B cell (primary cell): ENCODE results near the gene ZNF622. TPM values are rescaled to one million over a fixed set of nuclear protein-coding genes. Genes with fewer than 3 reads are reported as not detected.

Experiments
- ATAC-seq: fragments of 200-7000 bp; cut with Tn5 transposase; one replicate; pipeline ENCODE4 v1.10.0; 2021; ENCODE audit warnings: low read depth, mild to moderate bottlenecking, moderate number of reproducible peaks, moderate library complexity
- CTCF ChIA-PET: fragments of 350-600 bp; sonication (Branson Sonifier 250); formaldehyde crosslinking; loops from one replicate; lab custom pipeline; 2021; ENCODE audit warnings: antibody characterized with exemption, inconsistent platforms; lab: Charles Lee
- POLR2A ChIA-PET: fragments of 350-600 bp; sonication (Branson Sonifier 250); formaldehyde crosslinking; loops from one replicate; lab custom pipeline; 2021; ENCODE audit warnings: antibody characterized with exemption; lab: Charles Lee
- DNase-seq: peaks from one replicate; pipeline ENCODE4 v3.0.0; 2013
- H2AFZ ChIP-seq: 2 replicates; pipeline ENCODE4 v1.6.1; 2012; ENCODE audit warnings: mild to moderate bottlenecking, low read depth, low read length; ENCODE audit not compliant: insufficient read depth, poor library complexity, severe bottlenecking
- H3K27ac ChIP-seq, 2 donors: 1 replicate in 1 of 2; 2 replicates in 1 of 2; pipeline ENCODE4 v1.5.1; 2012 to 2013; ENCODE audit warnings: low read length in 2 of 2, mild to moderate bottlenecking in 2 of 2, moderate library complexity in 1 of 2
- H3K27me3 ChIP-seq, 4 experiments: fragments of 200-600 bp in 1 of 4; sonication (generic) in 1 of 4; replicated peaks in 1 of 4; 1 replicate in 2 of 4; 2 replicates in 2 of 4; pipeline versions ENCODE4 v1.6.1 to v1.7.0; 2013 to 2016; ENCODE audit warnings: low read length in 3 of 4, mild to moderate bottlenecking in 2 of 4, mixed read lengths in 1 of 4, moderate library complexity in 1 of 4; ENCODE audit not compliant: insufficient read depth in 4 of 4, control insufficient read depth in 3 of 4; ENCODE audit errors: control extremely low read depth in 1 of 4
- H3K36me3 ChIP-seq, 2 experiments: replicated peaks in 1 of 2; 1 replicate in 1 of 2; 2 replicates in 1 of 2; pipeline versions ENCODE4 v1.6.1 to v1.7.1; 2013; ENCODE audit warnings: low read length in 1 of 2; ENCODE audit not compliant: insufficient read depth in 2 of 2, control insufficient read depth in 1 of 2; ENCODE audit errors: control extremely low read depth in 1 of 2, extremely low read depth in 1 of 2
- H3K4me1 ChIP-seq, 2 donors: fragments of 200-600 bp in 1 of 2; sonication (generic) in 1 of 2; 1 replicate in 1 of 2; 2 replicates in 1 of 2; pipeline versions ENCODE4 v1.5.1 to v1.6.1; 2013 to 2017; ENCODE audit warnings: low read length in 2 of 2; ENCODE audit not compliant: control insufficient read depth in 2 of 2, insufficient read depth in 2 of 2
- H3K4me2 ChIP-seq: replicated peaks from 2 replicates; pipeline ENCODE3; 2012; ENCODE audit warnings: mild to moderate bottlenecking, low read depth, low read length; ENCODE audit not compliant: poor library complexity, severe bottlenecking
- H3K4me3 ChIP-seq, 5 experiments: fragments of 200-600 bp in 1 of 5; sonication (generic) in 1 of 5; 1 replicate in 3 of 5; 2 replicates in 2 of 5; pipeline versions ENCODE4 v1.5.1 to v1.7.0; 2011 to 2016; ENCODE audit warnings: low read length in 4 of 5, mild to moderate bottlenecking in 4 of 5, low read depth in 2 of 5, control low read depth in 1 of 5, moderate library complexity in 1 of 5; ENCODE audit not compliant: insufficient read depth in 1 of 5; ENCODE audit errors: control extremely low read depth in 1 of 5, extremely low read depth in 1 of 5
- H3K79me2 ChIP-seq: fragments of 200-600 bp; sonication (generic); one replicate; pipeline ENCODE4 v1.6.0; 2016; ENCODE audit warnings: low read length; ENCODE audit not compliant: control insufficient read depth, insufficient read depth
- H3K9ac ChIP-seq: fragments of 200-600 bp; sonication (generic); 2 replicates; pipeline ENCODE4 v1.6.1; 2017; ENCODE audit warnings: mild to moderate bottlenecking, low read length, moderate library complexity
- H3K9me3 ChIP-seq, 3 donors: one replicate each; pipeline versions ENCODE4 v1.6.1 to v1.7.1; 2013; ENCODE audit warnings: low read length in 2 of 3; ENCODE audit not compliant: control insufficient read depth in 2 of 3, insufficient read depth in 1 of 3; ENCODE audit errors: control extremely low read depth in 1 of 3
- H4K20me1 ChIP-seq: 2 replicates; pipeline ENCODE4 v1.6.0; 2012; ENCODE audit warnings: mild to moderate bottlenecking, low read length; ENCODE audit not compliant: insufficient read depth, control insufficient read depth, poor library complexity, severe bottlenecking
- H3K27ac Mint-ChIP-seq: one replicate; pipeline ENCODE4 v1.8.0; 2021; ENCODE audit warnings: mixed read lengths
- H3K27me3 Mint-ChIP-seq: one replicate; pipeline ENCODE4 v1.8.0; 2021; ENCODE audit warnings: mixed read lengths
- H3K4me1 Mint-ChIP-seq: one replicate; pipeline ENCODE4 v1.8.0; 2021; ENCODE audit warnings: mixed read lengths
- H3K4me3 Mint-ChIP-seq: one replicate; pipeline ENCODE4 v1.8.0; 2021; ENCODE audit warnings: mixed read lengths
- H3K9me3 Mint-ChIP-seq: one replicate; pipeline ENCODE4 v1.8.0; 2022; ENCODE audit warnings: mixed read lengths; ENCODE audit not compliant: insufficient read depth
- CTCF ChIP-seq: fragments of 200-600 bp; IDR thresholded peaks from one replicate; pipeline ENCODE4 v1.8.0; 2022; ENCODE audit warnings: antibody characterized with exemption, mild to moderate bottlenecking
- EZH2 ChIP-seq: IDR thresholded peaks from 2 replicates; pipeline ENCODE4 v1.6.1; 2012; ENCODE audit warnings: borderline replicate concordance, low read depth, mild to moderate bottlenecking, moderate library complexity, low read length; ENCODE audit not compliant: insufficient read depth, poor library complexity, severe bottlenecking
- WGBS: methylation state at CpG from one replicate; pipeline ENCODE4 v1.1.5; 2013; ENCODE audit warnings: missing lambda C conversion rate; ENCODE audit not compliant: insufficient coverage; 5-methylcytosine and 5-hydroxymethylcytosine counted together
- intact Hi-C: fragments of 100-400 bp; cut with micrococcal nuclease; formaldehyde crosslinking; loops from one replicate; pipeline ENCODE4 v1.10.0; 2022
- polyA plus RNA-seq: library from polyadenylated mRNA; depleted of rRNA; stranded (reverse); fragments of >200 nt; gene quantifications from 2 replicates; pipeline ENCODE4 v1.2.3, GENCODE V29; 2012
- total RNA-seq, 2 donors: library from RNA; stranded (reverse); fragments of 120-200 nt in 1 of 2; gene quantifications; 1 replicate in 1 of 2; 2 replicates in 1 of 2; pipeline versions ENCODE4 v1.2.3 to v1.2.4, GENCODE V29; 2013 to 2022

ZNF622 gene
- total and polyA plus RNA-seq, 2 donors (not counting 1 experiment from before 2014, with no cell fraction given), result 7.5 to 37.1 TPM

- CTCF ChIA-PET, result no interaction called here
- Histone ChIP-seq H2AFZ (no peak overlapping the region), H3K9ac (no peak overlapping the region), H3K4me2 (no peak overlapping the region), H3K36me3 (no peaks in the 10 kb centered on the region), H4K20me1 (no peaks in the 10 kb centered on the region), H3K79me2 (no peaks in the 10 kb centered on the region), H3K9me3 (no peaks in the 10 kb centered on the region), H3K27me3 (peaks cover 0 to 5% (median 0%) of the 10 kb centered on the region in 4 experiments), H3K4me3 (no peak overlapping the region), H3K27ac (no peak overlapping the region), H3K4me1 (no peaks in the 10 kb centered on the region)
- DNase-seq (no peak), ATAC-seq (no peak)
- TF ChIP-seq CTCF (no peak), EZH2 (no peak)
- POLR2A ChIA-PET, result no interaction called here
- Mint-ChIP-seq H3K27me3 (peaks cover 10% of the 10 kb centered on the region), H3K4me3 (no peak overlapping the region), H3K27ac (no peak overlapping the region), H3K9me3 (no peaks in the 10 kb centered on the region), H3K4me1 (no peaks in the 10 kb centered on the region)
- intact Hi-C loops, result no loop called here
These were observed 53.0 kb downstream of the ZNF622 start for GRCh38 chr5:16412556-16412955.

- Histone ChIP-seq H4K20me1 (no peaks in the 10 kb centered on the region), H3K4me2 (no peak overlapping the region), H3K4me3 (no peak overlapping the region), H3K9me3 (no peaks in the 10 kb centered on the region), H3K27ac (no peak overlapping the region), H3K27me3 (peaks cover 0 to 5% (median 0%) of the 10 kb centered on the region in 4 experiments), H2AFZ (no peak overlapping the region), H3K9ac (no peak overlapping the region), H3K4me1 (no peaks in the 10 kb centered on the region), H3K79me2 (no peaks in the 10 kb centered on the region), H3K36me3 (no peaks in the 10 kb centered on the region)
- ATAC-seq (no peak), DNase-seq (no peak)
- Mint-ChIP-seq H3K27ac (no peak overlapping the region), H3K4me1 (no peaks in the 10 kb centered on the region), H3K27me3 (peaks cover 10% of the 10 kb centered on the region), H3K9me3 (no peaks in the 10 kb centered on the region), H3K4me3 (no peak overlapping the region)
- intact Hi-C loops, result no loop called here
- POLR2A ChIA-PET, result no interaction called here
- CTCF ChIA-PET, result no interaction called here
- 43% methylated on average over 1 of the region's 3 CpGs for WGBS
- TF ChIP-seq EZH2 (no peak), CTCF (no peak)
These were observed 53.7 kb downstream of the ZNF622 start for GRCh38 chr5:16411741-16412455.
